Body of pancreas (tissue), 4 donors: Measurements from ENCODE around the gene GOLGA8B. TPM values are rescaled to one million over a fixed set of nuclear protein-coding genes. Genes with fewer than 3 reads are reported as not detected.
"Not testable (repeated sequence)": the region's sequence is repeated elsewhere in the genome, so short reads cannot be mapped to it uniquely, and the experiment has no call there.

Source experiments
- ATAC-seq: fragments of 150-250 bp; one replicate; pipeline ENCODE4 v1.9.1; 2016
- DNase-seq, 4 donors: peaks; one replicate each; pipeline ENCODE4 v3.0.0-alpha.2; 2019
- H3K27ac ChIP-seq, 4 donors: fragments of 200-600 bp; sonication (generic); 1 replicate in 3 of 4; 2 replicates in 1 of 4; pipeline versions ENCODE4 v1.5.1 to v1.6.1; 2016 to 2019; ENCODE audit warnings: mild to moderate bottlenecking in 1 of 4, mixed read lengths in 1 of 4, moderate library complexity in 1 of 4
- H3K27me3 ChIP-seq, 2 donors: fragments of 200-600 bp; sonication (generic); one replicate each; pipeline ENCODE4 v1.6.0; 2016; ENCODE audit warnings: mild to moderate bottlenecking in 1 of 2
- H3K36me3 ChIP-seq, 2 donors: fragments of 200-600 bp; sonication (generic); replicated peaks in 1 of 2; 2 replicates each; pipeline ENCODE4 v1.5.1; 2016; ENCODE audit warnings: low read depth in 2 of 2; ENCODE audit not compliant: insufficient read depth in 1 of 2
- H3K4me1 ChIP-seq: fragments of 200-600 bp; sonication (generic); one replicate; pipeline ENCODE4 v1.6.0; 2016
- H3K4me3 ChIP-seq, 2 donors: fragments of 200-600 bp; sonication (generic); 1 replicate in 1 of 2; 2 replicates in 1 of 2; pipeline ENCODE4 v1.5.1; 2016 to 2019
- H3K9me3 ChIP-seq, 3 donors: fragments of 200-600 bp; sonication (generic); 1 replicate in 2 of 3; 2 replicates in 1 of 3; pipeline ENCODE4 v1.5.1; 2016
- POLR2A ChIP-seq, 3 donors: fragments of 450-650 bp; IDR thresholded peaks; one replicate each; pipeline ENCODE4 v1.6.1; 2016; ENCODE audit warnings: antibody characterized with exemption in 3 of 3, mild to moderate bottlenecking in 2 of 3
- WGBS, 2 donors: methylation state at CpG; one replicate each; pipeline ENCODE4 v1.1.5; 2017; 5-methylcytosine and 5-hydroxymethylcytosine counted together
- intact Hi-C: fragments of 100-400 bp; cut with DNase I; formaldehyde crosslinking; loops from one replicate; pipeline ENCODE4 v1.15.1; 2023
- total RNA-seq, 2 donors: library from RNA; depleted of rRNA; stranded (reverse); fragments of >200 nt; gene quantifications; one replicate each; pipeline ENCODE4 v1.1.0, GENCODE V29; 2016
- TF ChIP-seq, protein P1 (sequence below), 7 experiments: fragments of 450-650 bp in 4 of 7; fragments of 200-600 bp in 3 of 7; sonication (generic) in 3 of 7; IDR thresholded peaks; one replicate each; pipeline ENCODE4 v1.5.1; 2016 to 2019; ENCODE audit warnings: antibody characterized with exemption in 7 of 7

Gene GOLGA8B, protein sequence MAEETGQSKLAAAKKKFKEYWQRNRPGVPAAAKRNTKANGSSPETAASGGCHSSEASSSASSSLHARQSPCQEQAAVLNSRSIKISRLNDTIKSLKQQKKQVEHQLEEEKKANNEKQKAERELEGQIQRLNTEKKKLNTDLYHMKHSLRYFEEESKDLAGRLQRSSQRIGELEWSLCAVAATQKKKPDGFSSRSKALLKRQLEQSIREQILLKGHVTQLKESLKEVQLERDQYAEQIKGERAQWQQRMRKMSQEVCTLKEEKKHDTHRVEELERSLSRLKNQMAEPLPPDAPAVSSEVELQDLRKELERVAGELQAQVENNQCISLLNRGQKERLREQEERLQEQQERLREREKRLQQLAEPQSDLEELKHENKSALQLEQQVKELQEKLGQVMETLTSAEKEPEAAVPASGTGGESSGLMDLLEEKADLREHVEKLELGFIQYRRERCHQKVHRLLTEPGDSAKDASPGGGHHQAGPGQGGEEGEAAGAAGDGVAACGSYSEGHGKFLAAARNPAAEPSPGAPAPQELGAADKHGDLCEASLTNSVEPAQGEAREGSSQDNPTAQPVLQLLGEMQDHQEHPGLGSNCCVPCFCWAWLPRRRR
- total RNA-seq, result 100 to 1,000 TPM; 214 to 709 TPM

DNA sequence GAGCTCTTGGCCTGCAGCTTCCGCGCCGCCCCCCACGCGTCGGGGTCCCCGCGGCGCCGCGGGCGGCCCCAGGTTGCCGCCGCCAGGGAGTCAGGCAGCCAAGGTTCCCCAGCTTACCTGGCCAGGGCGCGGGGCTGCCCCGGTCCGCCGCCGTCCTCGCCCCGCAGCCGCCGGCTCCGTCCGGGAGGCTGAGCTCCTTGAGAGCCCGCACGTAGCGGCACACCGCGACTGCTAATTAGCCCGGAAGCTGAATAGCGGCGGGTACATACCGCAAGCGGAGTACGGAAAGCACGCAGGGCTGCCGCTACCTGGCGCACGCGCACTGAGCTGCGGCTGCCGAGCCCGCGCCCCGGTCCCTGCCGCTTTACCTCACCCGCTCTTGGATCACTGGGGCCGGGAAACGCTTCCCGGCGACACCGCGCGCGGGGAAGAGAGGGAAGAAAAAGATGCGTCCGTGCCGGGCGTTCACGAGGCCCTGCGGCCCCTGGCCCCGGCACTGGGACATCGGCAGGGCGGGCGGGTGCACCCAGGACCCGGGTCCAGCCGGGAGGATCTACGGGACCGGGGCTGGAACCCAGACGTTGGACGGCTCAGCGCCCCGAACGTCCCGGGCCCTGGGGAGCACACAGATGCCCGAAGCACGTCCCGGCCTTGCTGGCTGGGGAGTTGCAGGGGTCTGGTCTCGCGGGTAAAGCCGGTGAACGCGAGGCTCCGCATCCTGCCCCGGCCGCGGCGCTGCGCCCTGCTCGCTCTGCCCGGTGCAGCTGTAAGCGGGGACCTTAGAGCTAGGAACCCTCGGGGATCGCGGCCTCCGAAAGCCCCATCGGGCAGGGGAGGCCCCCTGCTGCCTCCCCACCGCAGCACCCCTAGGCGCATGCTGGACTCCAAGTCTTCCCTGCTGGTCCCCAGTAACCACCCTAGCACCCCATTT, at the start of gene GOLGA8B:
TSS of gene GOLGA8B (minus strand) at position 253 of the 931 bp plus-strand sequence. CDS start 47,739 bp downstream, outside the sequence.
- DNase-seq, result peak; percentile 87 to 90 (median 87)
- Histone ChIP-seq H3K27me3 (no peaks in the 10 kb centered on the region), H3K9me3 (no peaks in the 10 kb centered on the region), H3K4me3 (peak within 1 kb of the TSS; percentile 57 to 97), H3K27ac (peak within 1 kb of the TSS; percentile 61 to 86 (median 75)), H3K36me3 (no peaks in the 10 kb centered on the region), H3K4me1 (peaks cover 41% of the 10 kb centered on the region)
- ATAC-seq, result peak; percentile 79
- WGBS, 2 donors, result 1% methylated on average over 23 to 81 of the region's 101 CpGs
- intact Hi-C loops, result no loop called here
- peak; percentile 56 to 81 (median 74) for TF ChIP-seq POLR2A (IDR thresholded peaks at IDR 0.05)
- TF ChIP-seq, protein P1, sequence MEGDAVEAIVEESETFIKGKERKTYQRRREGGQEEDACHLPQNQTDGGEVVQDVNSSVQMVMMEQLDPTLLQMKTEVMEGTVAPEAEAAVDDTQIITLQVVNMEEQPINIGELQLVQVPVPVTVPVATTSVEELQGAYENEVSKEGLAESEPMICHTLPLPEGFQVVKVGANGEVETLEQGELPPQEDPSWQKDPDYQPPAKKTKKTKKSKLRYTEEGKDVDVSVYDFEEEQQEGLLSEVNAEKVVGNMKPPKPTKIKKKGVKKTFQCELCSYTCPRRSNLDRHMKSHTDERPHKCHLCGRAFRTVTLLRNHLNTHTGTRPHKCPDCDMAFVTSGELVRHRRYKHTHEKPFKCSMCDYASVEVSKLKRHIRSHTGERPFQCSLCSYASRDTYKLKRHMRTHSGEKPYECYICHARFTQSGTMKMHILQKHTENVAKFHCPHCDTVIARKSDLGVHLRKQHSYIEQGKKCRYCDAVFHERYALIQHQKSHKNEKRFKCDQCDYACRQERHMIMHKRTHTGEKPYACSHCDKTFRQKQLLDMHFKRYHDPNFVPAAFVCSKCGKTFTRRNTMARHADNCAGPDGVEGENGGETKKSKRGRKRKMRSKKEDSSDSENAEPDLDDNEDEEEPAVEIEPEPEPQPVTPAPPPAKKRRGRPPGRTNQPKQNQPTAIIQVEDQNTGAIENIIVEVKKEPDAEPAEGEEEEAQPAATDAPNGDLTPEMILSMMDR (IDR thresholded peaks at IDR 0.05), result no peak

DNA sequence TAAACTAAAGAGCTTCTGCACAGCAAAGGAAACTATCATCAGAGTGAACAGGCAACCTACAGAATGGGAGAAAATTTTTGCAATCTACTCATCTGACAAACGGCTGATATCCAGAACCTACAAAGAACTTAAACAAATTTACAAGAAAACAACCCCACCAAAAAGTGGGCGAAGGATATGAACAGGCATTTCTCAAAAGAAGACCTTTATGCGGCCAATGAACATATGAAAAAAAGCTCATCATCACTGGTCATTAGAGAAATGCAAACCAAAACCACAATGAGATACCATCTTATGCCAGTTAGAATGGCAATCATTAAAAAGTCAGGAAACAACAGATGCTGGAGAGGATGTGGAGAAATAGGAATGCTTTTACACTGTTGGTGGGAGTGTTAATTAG, 49.7 kb upstream of the GOLGA8B start:
- ATAC-seq, H3K27me3 ChIP-seq, H3K27ac ChIP-seq, H3K36me3 ChIP-seq, DNase-seq, H3K9me3 ChIP-seq, H3K4me3 ChIP-seq, H3K4me1 ChIP-seq, intact Hi-C loops: not testable (repeated sequence)
- 69 to 87% methylated on average over 3 of the region's 3 CpGs for WGBS, 2 donors

DNA sequence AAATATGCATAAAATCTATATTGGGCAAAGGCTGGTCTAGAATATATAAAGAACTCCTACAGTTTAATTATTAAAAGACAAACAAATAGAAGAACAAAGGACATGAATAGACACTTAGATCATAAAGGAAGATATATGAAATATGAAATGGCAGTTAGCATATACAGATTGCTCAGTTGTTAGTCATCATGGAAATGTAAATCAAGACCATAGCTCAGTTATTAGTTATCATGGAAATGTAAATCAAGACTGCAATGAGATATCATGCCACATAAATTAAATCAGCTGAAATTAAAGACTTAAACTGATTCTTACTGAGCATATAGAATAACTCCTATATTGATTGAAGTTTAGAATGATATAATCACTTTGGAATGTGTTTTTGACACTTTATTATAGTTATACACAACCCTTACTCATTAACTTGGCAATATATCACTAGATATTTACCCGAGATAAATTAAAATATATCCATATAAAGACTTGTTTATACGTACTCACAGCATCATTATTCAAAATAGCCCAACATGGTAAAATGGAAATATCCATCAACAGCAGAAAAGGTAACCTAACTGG, 45.2 kb upstream of the GOLGA8B start:
- 52 to 57% methylated on average over 2 of the region's 2 CpGs for WGBS, 2 donors
- intact Hi-C loops, result no loop called here
- ATAC-seq, result no peak

DNA sequence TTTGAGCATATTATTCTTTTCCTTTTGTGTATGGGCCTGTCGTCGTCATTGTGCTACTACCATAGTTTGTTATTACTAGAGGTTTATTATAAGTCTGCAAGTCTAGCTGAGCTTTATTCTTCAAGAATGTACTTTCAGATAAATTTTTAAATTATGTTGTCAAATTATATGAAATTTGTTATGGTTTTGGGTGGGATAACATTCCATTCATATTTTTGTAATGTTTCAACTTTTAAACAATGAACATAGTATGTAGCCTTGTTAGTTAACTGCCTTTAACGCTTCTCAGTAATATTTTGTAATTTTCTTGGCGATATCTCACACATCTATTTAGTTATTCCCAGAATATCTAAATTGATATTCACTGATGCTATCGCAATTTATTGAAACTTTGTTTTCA, 41.6 kb upstream of the GOLGA8B start:
- Histone ChIP-seq H3K4me3 (no peak overlapping the region), H3K36me3 (no peaks in the 10 kb centered on the region), H3K9me3 (no peaks in the 10 kb centered on the region), H3K4me1 (no peaks in the 10 kb centered on the region), H3K27me3 (no peaks in the 10 kb centered on the region), H3K27ac (no peak overlapping the region)
- no peak for DNase-seq
- WGBS, 2 donors, result 82 to 83% methylated on average over 5 of the region's 5 CpGs
- intact Hi-C loops, result no loop called here
- no peak for TF ChIP-seq POLR2A (IDR thresholded peaks at IDR 0.05)
- TF ChIP-seq, protein P1 (IDR thresholded peaks at IDR 0.05), result no peak
- ATAC-seq, result no peak

More for the DNA sequence above, 45.2 kb upstream of the GOLGA8B start:
- no peak for TF ChIP-seq POLR2A (IDR thresholded peaks at IDR 0.05)
- TF ChIP-seq, protein P1 (IDR thresholded peaks at IDR 0.05), result no peak
- Histone ChIP-seq H3K27ac (no peak overlapping the region), H3K4me1 (no peaks in the 10 kb centered on the region), H3K27me3 (no peaks in the 10 kb centered on the region), H3K4me3 (no peak overlapping the region), H3K36me3 (no peaks in the 10 kb centered on the region), H3K9me3 (no peaks in the 10 kb centered on the region)
- no peak for DNase-seq
